NT2/D1 (cell line): ENCODE data around the gene CEMIP.

ENCODE experiments used
- YY1 ChIP-seq: IDR thresholded peaks from 2 replicates; pipeline ENCODE4 v1.6.1; 2011; ENCODE audit not compliant: insufficient read length, insufficient read depth
- ZNF274 ChIP-seq: IDR thresholded peaks from 2 replicates; pipeline ENCODE4 v1.6.1; 2011; ENCODE audit warnings: mild to moderate bottlenecking, low read depth, low read length

DNA sequence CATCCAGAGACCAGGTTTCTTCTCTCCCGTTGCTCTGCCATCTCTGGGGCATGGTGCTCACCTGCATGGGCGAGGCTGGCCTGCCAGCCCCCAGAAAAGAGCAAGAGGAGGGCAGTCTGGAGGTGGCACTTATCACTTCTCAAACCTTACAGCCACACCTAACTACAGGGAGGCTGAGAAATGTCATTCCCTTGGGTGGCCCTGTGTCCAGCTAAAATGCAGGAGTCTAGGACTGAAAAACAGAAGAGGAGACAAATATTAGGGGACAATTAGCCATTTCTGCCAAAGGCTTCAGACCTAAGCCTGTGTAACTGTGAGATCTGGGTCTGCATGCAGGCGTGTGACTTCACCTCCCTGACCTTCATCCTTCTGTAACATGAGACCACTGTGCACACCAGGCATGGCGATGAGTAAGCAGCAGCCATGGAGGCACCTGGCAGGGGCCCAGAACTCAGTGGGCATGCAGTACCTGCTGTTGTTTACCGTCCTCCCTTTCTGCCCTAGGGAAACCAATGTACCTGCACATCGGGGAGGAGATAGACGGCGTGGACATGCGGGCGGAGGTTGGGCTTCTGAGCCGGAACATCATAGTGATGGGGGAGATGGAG, 127.1 kb downstream of the CEMIP start:
- TF ChIP-seq ZNF274 (no peak), YY1 (no peak)
